Sigmoid colon (tissue), 4 donors: Measurements from ENCODE around the gene DVL3.

Source experiments
- EP300 ChIP-seq, 4 donors: sonication (generic); formaldehyde crosslinking; IDR thresholded peaks; one replicate each; pipeline ENCODE4 v1.6.1; 2017; ENCODE audit warnings: antibody characterized with exemption in 4 of 4
- POLR2A ChIP-seq, 2 donors: fragments of 450-650 bp; IDR thresholded peaks; one replicate each; pipeline ENCODE4 v1.6.1; 2016; ENCODE audit warnings: antibody characterized with exemption in 2 of 2, mild to moderate bottlenecking in 2 of 2, moderate library complexity in 2 of 2
- POLR2AphosphoS5 ChIP-seq, 4 donors: sonication (generic); formaldehyde crosslinking; IDR thresholded peaks; one replicate each; pipeline ENCODE4 v1.6.1; 2017; ENCODE audit warnings: antibody characterized with exemption in 4 of 4
- TF ChIP-seq, protein P1 (sequence below), 4 experiments: fragments of 450-650 bp in 3 of 4; fragments of 200-600 bp in 1 of 4; IDR thresholded peaks; one replicate each; pipeline ENCODE4 v1.5.1; 2016 to 2019; ENCODE audit warnings: antibody characterized with exemption in 4 of 4, mild to moderate bottlenecking in 3 of 4, moderate library complexity in 2 of 4

DNA sequence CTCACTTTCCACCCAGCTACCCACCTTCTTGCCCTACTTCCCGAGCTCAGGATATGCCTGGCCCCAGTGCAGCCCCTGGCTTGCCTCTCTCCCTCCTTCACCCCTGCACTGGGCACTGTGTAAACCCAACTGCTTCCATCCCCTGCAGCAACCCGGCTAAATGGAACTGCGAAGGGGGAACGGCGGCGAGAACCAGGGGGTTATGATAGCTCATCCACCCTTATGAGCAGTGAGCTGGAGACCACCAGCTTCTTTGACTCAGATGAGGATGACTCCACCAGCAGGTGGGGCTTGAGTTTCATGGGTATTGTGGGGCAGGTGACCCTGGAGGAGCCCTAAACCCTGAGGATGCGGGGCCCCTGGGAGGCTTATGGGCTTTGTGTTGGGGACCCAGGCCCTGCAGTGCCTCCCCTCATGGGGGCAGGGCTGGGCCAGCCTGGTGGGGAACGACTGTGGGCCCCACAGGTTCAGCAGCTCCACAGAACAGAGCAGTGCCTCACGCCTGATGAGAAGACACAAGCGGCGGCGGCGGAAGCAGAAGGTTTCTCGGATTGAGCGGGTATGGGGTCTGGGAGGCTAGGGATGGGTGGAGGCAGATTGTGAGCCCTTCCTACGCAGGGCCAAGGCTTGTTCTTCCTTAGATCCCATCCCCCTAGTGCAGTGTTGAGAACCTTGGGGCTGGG is 9.6 kb downstream of the DVL3 start:
- TF ChIP-seq, protein P1, sequence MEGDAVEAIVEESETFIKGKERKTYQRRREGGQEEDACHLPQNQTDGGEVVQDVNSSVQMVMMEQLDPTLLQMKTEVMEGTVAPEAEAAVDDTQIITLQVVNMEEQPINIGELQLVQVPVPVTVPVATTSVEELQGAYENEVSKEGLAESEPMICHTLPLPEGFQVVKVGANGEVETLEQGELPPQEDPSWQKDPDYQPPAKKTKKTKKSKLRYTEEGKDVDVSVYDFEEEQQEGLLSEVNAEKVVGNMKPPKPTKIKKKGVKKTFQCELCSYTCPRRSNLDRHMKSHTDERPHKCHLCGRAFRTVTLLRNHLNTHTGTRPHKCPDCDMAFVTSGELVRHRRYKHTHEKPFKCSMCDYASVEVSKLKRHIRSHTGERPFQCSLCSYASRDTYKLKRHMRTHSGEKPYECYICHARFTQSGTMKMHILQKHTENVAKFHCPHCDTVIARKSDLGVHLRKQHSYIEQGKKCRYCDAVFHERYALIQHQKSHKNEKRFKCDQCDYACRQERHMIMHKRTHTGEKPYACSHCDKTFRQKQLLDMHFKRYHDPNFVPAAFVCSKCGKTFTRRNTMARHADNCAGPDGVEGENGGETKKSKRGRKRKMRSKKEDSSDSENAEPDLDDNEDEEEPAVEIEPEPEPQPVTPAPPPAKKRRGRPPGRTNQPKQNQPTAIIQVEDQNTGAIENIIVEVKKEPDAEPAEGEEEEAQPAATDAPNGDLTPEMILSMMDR (IDR thresholded peaks at IDR 0.05): no peak
- TF ChIP-seq POLR2AphosphoS5 (IDR thresholded peaks at IDR 0.05): no peak
- TF ChIP-seq POLR2A (IDR thresholded peaks at IDR 0.05): no peak
- TF ChIP-seq EP300 (IDR thresholded peaks at IDR 0.05): no peak
